ES-I3 (cell line): ENCODE results near the gene C1QTNF6.
"Not testable (repeated sequence)": the region's sequence is repeated elsewhere in the genome, so short reads cannot be mapped to it uniquely, and the experiment has no call there.

Experiments
- H3K36me3 ChIP-seq: 2 replicates; pipeline ENCODE4 v1.6.1; 2013; ENCODE audit warnings: mild to moderate bottlenecking, low read length, control low read depth, moderate library complexity; ENCODE audit not compliant: insufficient read depth
- H3K4me1 ChIP-seq: 2 replicates; pipeline ENCODE4 v1.6.1; 2013; ENCODE audit warnings: mild to moderate bottlenecking, control low read depth, low read length; ENCODE audit not compliant: insufficient read depth
- H3K9ac ChIP-seq: 2 replicates; pipeline ENCODE4 v1.6.1; 2013; ENCODE audit warnings: low read depth, mild to moderate bottlenecking, low read length, moderate library complexity
- H3K9me3 ChIP-seq: 2 replicates; pipeline ENCODE4 v1.6.1; 2013; ENCODE audit warnings: mild to moderate bottlenecking, low read length, moderate library complexity; ENCODE audit not compliant: control insufficient read depth, insufficient read depth

The C1QTNF6 gene

GRCh38 chr22:37174964-37175363 is 13.1 kb downstream of the C1QTNF6 start:
- Histone ChIP-seq H3K9ac (no peak overlapping the region), H3K4me1 (peaks cover 8% of the 10 kb centered on the region), H3K36me3 (no peaks in the 10 kb centered on the region), H3K9me3 (no peaks in the 10 kb centered on the region; the same call in 1 of the 2 replicates)

GRCh38 chr22:37173709-37174108 is 14.3 kb downstream of the C1QTNF6 start:
- Histone ChIP-seq H3K36me3 (no peaks in the 10 kb centered on the region), H3K4me1 (peaks cover 8% of the 10 kb centered on the region), H3K9me3 (no peaks in the 10 kb centered on the region; the same call in 1 of the 2 replicates), H3K9ac (no peak overlapping the region)

- no peak overlapping the region for H3K9ac ChIP-seq
These were observed 15.5 kb downstream of the C1QTNF6 start for GRCh38 chr22:37172266-37173245.

GRCh38 chr22:37171662-37172061 is 16.4 kb downstream of the C1QTNF6 start:
- Histone ChIP-seq H3K9ac (no peak overlapping the region), H3K36me3 (no peaks in the 10 kb centered on the region), H3K4me1 (peaks cover 8% of the 10 kb centered on the region), H3K9me3 (no peaks in the 10 kb centered on the region; the same call in 1 of the 2 replicates)

More at GRCh38 chr22:37172266-37173245, 15.5 kb downstream of the C1QTNF6 start:
- no peaks in the 10 kb centered on the region for H3K36me3 ChIP-seq
- no peaks in the 10 kb centered on the region; the same call in 1 of the 2 replicates for H3K9me3 ChIP-seq
- H3K4me1 ChIP-seq: peaks cover 8% of the 10 kb centered on the region

GRCh38 chr22:37170689-37171405 is 17.2 kb downstream of the C1QTNF6 start:
- H3K9me3 ChIP-seq, H3K9ac ChIP-seq, H3K4me1 ChIP-seq, H3K36me3 ChIP-seq: not testable (repeated sequence)

- Histone ChIP-seq H3K9me3 (no peaks in the 10 kb centered on the region; the same call in 1 of the 2 replicates), H3K36me3 (no peaks in the 10 kb centered on the region), H3K9ac (no peak overlapping the region), H3K4me1 (peaks cover 8% of the 10 kb centered on the region; the same call in 1 of the 2 replicates)
These were observed 17.9 kb downstream of the C1QTNF6 start for GRCh38 chr22:37169947-37170688.

GRCh38 chr22:37169406-37169805 is 18.6 kb downstream of the C1QTNF6 start:
- H3K9ac ChIP-seq: no peak overlapping the region
- no peaks in the 10 kb centered on the region; the same call in 1 of the 2 replicates for H3K9me3 ChIP-seq
- H3K36me3 ChIP-seq: no peaks in the 10 kb centered on the region
- peaks cover 8% of the 10 kb centered on the region; the same call in 1 of the 2 replicates for H3K4me1 ChIP-seq

GRCh38 chr22:37167981-37168647 is 19.9 kb downstream of the C1QTNF6 start:
- peaks cover 8% of the 10 kb centered on the region for H3K4me1 ChIP-seq

GRCh38 chr22:37167176-37167980 is 20.7 kb downstream of the C1QTNF6 start:
- Histone ChIP-seq H3K4me1 (peaks cover 8% of the 10 kb centered on the region), H3K9me3 (no peaks in the 10 kb centered on the region), H3K36me3 (no peaks in the 10 kb centered on the region), H3K9ac (no peak overlapping the region)

More at GRCh38 chr22:37167981-37168647, 19.9 kb downstream of the C1QTNF6 start:
- Histone ChIP-seq H3K9me3 (no peaks in the 10 kb centered on the region), H3K36me3 (no peaks in the 10 kb centered on the region), H3K9ac (no peak overlapping the region)

- H3K4me1 ChIP-seq: peaks cover 4% of the 10 kb centered on the region
- H3K36me3 ChIP-seq: no peaks in the 10 kb centered on the region
- no peak overlapping the region for H3K9ac ChIP-seq
- no peaks in the 10 kb centered on the region for H3K9me3 ChIP-seq
These were observed 21.4 kb downstream of the C1QTNF6 start for GRCh38 chr22:37166675-37167066.

GRCh38 chr22:37165940-37166674 is 21.9 kb downstream of the C1QTNF6 start:
- no peaks in the 10 kb centered on the region; the same call in 1 of the 2 replicates for H3K4me1 ChIP-seq
- H3K9ac ChIP-seq: no peak overlapping the region
- peaks cover 5% of the 10 kb centered on the region; the same call in 1 of the 2 replicates for H3K9me3 ChIP-seq
- no peaks in the 10 kb centered on the region for H3K36me3 ChIP-seq

GRCh38 chr22:37165066-37165465 is 23.0 kb downstream of the C1QTNF6 start:
- Histone ChIP-seq H3K4me1 (no peaks in the 10 kb centered on the region; the same call in 1 of the 2 replicates), H3K9me3 (peaks cover 6% of the 10 kb centered on the region; the same call in 1 of the 2 replicates), H3K9ac (no peak overlapping the region), H3K36me3 (no peaks in the 10 kb centered on the region)
